Activated T-helper 1 cell treated with anti-CD3 and anti-CD28 coated beads, Interleukin-2, amount 50 U/mL, for 16 hours (primary cell): ENCODE measurements around the gene TXK.

ENCODE experiments used
- DNase-seq, 2 donors: peaks; one replicate each; pipeline ENCODE4 v3.0.0-alpha.2; 2020; ENCODE audit warnings: low read depth in 1 of 2, low spot score in 1 of 2

TXK gene

DNA sequence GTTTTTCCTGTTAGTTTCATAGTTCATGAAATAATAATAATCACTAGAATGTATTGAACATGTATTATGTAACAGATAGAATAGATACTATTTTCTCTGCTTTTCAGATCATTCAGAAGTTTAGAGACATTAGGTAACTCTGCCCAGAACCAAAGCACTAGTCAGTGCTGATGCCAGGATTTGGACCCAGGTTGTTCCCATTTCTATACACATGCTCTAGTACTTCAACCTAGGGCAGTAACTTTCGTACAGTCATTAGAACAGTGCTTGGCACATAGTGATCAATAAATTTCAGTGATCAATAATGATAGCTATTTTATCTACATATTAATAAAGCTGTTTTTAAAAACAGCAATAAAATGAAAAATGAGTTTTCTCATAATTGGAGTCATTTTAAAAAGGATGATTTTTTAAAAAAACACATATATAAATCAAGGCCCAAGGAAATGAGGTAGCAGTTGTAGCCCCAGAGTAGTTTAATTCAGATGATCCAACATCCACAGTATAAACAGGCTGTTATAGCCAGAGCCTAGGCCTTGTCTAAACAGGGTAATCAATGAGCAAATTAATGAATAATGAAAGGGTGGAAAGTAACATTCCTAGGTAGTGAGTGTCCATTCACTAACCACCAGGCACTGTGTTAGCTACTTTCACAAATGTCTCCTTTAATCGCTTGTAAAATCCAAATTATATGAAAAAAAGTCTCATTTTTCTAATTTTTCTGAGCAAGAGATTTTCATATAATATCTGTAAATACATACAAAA lies 25.6 kb downstream of the TXK start:
- no peak for DNase-seq

DNA sequence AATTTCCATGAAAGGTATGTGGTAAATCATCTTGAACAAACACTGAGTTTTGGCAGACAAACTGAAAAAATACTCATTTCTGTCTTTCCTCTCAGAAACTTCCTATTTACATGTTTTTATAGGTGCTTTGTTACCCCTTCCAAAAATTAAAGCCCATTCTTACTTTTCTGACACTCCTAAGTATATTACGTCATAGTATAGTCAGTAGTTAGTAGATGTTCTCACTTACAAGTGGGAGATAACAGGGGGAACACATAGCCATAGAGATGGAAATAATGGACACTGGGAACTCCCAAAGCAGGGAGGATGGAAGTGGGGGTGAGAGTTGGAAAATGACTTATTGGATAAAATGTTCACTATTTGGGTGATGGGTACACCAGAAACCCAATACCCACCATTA lies 28.8 kb downstream of the TXK start:
- no peak for DNase-seq

DNA sequence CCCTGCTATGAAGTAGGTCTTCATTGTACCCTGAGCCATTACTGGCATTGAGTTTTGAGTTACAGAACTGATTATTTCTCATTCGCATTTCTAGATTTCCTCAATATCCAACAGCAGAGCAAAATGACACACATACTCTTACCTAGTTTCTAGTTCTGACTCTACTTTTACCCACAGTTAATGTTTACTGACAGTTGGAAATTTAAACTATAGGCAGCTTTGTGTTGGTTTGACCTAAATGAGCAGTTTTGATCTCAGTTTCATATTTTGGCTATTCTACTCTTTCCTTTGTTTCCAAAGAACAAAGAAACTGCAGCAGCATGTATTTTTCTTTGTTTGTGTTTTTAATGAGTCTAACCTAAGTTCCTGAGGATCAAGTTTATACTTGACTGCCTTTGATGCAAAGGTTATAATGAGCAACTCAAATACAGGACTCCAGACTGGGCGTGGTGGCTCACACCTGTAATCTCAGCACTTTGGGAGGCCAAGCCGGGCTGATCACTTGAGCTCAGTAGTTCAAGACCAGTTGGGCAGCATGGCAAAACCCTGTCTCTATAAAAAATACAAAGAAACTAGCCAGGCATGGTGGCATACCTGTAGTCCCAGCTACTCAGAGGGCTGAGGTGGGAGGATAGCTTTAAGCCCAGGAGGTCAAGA lies 30.4 kb downstream of the TXK start:
- DNase-seq, result no peak

DNA sequence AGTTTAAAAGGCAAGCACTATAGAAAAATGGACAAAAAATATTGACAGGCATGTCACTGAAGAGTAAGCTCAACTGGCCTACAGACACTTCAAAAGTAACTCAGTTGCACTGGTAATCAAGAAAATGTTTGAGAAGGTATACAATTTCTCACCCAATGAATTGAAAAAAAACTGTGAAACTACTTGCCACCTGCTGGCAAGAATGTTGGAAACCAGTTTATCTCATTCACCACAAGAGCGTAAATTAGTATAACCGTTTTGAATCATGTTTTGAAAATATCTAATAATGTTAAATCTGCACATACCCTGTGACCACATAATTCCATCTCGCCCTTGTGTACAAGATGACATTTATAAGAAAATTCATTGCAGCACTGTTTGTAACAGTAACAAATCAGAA lies 31.7 kb downstream of the TXK start:
- no peak for DNase-seq

DNA sequence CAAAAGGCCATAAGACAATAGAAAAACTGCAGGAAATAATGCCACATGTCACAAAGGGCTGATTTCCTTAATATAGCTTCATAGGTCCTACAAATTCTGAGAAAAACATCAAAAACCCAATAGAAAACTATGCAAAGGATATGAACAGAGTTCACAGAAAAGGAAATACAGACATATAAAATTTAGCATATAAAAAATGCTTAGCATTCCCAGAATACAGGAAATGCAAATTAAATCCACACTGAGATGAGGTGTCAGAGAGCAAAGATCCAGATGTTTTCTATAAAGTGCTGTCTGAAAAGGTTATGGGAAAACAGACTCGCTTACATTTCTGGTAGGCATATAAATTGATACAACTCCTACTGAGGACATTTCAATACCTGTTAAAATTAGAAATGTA lies 33.8 kb downstream of the TXK start:
- DNase-seq, result no peak

DNA sequence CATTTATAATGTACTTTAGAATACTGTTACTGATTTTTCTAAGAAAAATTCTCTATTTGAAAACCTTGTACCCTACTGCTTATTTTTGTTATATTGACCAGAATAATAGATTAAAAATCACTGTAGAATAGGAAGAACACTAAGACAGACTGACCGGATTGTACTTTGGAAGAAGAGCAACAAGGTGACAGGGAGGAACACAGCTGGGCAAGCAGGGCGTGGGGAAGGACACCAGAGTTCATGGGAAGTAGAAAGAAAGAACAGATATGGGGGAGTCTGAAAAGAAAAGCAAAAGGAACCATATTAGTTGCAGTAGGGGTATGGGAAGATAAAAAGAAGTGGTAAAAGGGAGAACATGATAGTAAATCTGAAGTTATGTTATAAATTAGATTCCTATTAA lies 38.6 kb downstream of the TXK start:
- DNase-seq, result no peak

DNA sequence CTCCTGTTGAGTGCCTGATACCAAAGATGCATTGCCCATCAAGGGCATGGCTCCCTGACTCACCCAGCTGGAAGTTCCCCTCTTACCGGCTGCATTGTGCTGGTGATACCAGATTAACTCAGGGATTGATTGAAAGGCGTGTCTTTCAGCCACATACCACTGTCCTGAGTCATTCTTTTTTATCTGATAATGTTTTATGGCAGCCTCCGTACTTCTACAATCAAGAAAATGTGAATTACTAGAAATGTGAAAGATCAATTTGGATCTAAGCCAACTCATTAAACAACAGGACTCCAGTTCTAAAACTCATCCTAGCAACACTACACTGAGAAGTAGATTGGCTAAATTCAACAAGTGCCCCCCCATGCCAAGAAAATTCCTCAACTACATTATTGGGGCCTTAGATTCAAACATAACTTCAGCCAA lies 40.0 kb downstream of the TXK start:
- no peak for DNase-seq

DNA sequence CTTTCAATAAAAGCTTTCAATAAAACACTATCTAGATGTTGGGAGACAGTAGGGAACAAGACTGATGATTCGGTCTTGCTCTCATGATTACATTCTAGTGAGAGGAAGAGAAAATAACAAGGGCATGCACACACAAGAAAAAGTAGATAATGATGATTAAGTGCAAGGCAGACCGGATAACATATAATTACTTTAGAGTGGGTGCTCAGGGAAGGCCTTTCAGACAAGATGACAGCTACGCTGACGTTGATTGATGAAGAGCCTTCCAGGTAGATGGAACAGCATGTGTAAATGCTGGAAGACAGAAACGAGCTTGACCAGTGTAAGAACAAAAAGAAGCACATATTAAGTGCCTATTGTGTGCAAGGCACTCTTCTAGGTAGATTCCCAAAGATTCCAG lies 43.4 kb downstream of the TXK start:
- no peak for DNase-seq

DNA sequence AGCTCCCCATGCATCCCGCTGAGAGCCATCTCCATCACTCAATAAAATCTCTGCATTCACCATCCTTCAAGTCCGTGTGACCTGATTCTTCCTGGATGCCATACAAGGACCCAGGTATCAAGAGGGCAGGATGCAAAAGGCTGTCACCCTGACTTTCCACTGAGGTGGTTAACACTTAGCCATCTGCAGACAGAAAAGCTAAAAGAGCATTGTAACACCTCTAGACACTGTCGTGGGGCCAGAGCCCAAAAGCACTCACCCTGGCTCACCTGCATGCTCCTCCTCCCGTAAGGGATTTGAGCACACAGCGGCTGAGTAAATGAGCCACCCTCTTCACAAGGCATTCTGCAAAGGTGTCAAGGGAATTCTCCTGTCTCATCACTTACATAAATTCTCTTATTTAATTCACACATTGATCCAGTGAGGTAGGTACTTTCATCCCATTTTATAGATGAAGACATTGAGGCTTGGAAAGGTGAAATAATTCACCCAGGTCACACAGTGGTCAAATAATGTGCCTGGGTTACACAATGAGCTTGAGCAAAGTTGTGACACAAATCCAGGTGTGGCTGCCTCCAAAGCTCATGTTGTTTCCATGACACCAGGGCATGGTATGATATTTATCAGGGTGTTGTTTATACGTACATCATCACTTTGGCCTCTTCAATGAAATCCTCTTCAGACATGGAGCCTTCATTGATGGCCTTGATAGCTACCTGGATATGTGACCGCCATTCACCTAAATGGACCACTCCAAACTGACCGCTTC lies 48.0 kb downstream of the TXK start:
- no peak for DNase-seq

DNA sequence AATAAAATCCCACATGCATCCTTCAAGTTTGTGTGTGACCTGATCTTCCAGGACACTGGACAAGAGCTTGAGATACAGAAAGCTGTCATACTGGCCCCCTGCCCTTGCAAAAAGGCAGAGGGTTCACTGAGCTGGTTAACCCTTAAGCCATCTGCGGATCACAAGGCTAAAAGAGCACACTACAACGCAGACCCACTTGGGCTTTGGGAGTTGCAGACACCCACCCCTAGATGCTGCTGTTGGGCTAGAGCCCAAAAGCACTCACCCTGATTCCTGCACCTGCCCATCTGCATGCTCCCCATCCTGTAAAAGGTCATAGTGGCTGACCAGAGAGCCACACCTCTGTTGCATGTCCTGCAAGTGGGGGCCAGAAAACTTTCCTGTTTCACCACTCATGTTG lies 51.1 kb downstream of the TXK start:
- DNase-seq, result no peak

DNA sequence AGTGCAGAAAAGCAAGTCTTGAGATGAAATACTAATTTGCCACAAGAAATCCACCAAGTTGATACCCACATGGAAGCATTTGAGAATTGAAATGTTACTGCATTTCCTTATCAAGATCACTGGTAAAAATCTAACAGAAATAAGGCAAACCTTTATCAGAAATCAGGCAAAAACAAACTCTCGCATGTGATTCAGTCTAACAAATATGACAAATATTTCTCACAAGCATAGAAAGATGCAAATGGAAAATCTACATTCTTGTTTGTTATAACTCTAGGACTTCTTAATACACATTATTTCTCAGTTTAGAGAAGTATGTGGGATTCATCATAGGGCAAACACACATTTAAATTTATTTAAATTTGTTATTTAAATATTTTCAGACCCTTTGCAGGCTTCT lies 52.9 kb downstream of the TXK start:
- no peak for DNase-seq

DNA sequence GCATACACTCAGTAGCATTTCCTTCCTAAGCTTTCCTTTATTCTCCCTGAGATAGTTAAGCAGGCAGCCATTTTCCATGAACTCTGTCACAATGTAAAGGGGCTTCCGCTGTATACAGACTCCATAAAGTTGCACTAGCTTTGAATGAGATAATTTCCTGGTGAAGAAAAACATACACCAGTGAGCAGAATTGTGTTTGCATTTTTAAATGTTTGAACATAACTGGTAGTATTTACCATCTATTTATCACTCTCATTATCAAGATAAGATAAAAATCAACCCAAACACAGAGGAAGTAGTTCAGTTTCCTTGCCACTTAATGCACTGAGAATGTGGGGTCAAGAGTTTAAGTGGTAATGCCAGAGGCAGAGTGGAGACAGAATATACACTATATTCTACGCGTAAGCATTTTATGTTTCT lies 54.1 kb downstream of the TXK start:
- no peak for DNase-seq

DNA sequence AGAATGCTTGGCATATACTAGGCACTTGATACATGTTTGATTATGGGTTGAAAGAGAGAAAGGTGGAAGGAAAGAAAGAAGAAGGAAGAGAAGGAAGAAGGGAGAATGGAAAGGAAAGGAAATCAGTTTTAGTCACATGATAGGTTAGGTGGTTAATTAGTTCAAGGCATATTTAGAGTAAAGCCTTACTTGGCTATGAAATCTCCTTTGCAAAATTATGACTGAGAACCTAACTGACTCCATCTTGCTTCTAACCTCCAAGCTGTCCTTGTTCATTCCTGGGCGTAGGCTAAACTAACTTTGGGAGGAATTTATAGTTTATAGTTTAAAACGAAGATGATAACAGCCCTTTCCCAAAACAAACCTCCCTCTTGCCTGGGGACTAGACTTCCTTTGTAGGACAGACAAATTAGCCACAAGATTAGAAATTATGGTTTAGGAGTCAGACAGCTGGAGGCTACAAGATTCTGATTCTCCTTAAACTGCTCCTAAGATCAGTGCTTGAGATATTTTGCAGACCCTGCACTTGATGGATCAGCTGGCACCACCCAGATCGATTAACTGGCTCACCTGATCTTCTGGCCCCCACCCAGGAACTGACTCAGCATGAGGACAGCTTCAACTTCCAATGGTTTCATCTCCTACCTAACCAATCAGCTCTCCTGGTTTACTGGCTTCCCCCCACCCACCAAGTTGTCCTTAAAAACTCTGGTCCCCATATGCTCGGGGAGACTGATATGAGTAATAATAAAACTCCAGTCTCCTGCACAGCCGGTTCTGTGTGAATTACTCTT lies 55.0 kb downstream of the TXK start:
- no peak for DNase-seq

DNA sequence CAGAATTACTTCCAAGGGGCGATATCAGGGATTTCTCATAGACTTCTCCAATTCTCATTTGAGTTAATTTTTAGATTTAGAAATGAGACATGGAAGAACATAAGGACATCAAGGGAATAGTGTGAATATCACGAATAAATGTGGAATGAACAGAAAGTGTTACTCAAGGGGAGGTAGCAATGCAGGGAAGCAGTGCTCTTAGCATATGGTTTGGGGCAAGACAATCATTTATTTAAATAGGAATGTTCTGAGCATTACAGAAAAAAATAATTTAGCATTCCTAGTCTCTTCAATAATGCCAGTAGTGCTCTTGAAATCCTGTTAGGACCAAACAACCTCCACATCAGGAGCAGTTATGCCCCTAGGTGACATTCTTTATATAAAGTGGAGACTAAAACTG lies 55.6 kb downstream of the TXK start:
- DNase-seq, result no peak

DNA sequence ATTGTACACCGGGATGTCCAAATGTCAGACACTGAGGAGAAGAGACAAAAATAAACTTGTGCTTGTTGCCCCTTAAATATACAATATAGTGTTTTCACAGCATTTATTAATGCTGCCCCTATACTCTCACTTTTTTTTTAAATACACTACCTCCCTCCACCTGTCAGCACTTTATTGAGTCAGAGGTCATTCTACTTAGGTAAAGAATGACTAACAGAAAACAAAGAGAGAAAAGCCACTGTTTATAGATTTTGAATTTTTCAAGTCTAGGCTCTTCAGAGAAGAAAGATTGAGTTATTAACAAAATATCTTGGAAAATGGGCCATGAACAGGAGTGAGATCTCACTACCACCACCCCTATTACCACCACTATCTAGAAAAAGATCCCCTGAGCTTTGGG lies 59.4 kb downstream of the TXK start:
- no peak for DNase-seq

DNA sequence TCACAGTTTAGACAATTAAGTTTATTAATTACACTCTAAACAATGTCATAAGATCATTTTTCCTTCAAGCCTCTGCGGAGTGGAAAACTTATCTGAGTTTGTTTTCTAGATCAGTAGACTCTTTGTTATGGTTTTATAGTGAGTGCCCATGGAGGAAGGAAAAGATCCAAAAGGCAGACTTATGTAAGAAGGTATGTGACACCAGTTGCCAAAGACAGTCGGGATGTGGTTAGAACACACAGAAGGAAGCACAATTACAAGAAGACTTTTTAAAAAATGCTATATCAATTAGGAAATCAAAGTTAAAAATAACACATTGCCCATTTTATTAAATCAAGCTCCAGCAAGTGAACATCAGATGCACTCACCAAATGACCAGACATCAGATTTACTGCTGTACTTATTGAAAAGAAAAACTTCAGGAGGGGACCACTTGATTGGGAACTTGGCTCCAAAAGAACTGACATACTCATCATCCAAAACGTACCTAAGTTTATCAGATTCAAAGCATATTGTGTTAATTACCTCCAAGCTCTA lies 60.4 kb downstream of the TXK start:
- no peak for DNase-seq

DNA sequence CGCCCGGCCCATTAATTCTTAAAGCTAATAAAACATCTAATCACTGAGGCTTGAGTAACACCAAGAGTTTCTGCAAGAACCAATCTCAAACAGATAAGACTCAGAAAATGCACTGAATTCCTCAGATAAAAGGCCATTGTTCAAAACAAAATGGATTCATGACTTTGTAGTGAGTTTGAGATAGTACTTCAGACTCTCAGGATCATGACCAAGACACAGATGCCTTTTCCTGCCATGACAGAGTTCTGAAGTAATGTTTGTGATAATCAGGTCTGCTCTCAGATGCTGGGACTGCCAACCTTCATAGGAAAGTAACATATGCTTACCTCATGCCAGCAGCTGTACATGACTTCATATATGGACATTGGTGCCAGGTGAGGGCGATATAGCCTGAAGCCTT lies 62.9 kb downstream of the TXK start:
- DNase-seq, result no peak

DNA sequence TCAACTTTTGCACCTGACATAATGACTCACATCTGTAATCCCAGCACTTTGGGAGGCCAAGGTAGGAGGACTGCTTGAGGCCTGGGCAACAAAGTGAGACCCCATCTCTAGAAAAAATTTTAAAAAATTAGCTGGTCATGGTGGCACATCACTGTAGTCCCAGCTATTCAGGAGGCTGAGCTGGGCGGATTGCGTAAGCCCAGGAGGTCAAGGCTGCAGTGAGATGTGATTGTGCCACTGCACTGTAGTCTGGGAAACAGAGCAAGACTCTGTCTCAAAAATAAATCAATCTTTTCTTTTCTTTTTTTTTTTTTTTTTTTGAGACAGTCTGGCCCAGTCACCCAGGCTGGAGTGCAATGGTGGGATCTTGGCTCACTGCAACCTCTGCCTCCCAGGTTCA lies 65.0 kb downstream of the TXK start:
- no peak for DNase-seq

DNA sequence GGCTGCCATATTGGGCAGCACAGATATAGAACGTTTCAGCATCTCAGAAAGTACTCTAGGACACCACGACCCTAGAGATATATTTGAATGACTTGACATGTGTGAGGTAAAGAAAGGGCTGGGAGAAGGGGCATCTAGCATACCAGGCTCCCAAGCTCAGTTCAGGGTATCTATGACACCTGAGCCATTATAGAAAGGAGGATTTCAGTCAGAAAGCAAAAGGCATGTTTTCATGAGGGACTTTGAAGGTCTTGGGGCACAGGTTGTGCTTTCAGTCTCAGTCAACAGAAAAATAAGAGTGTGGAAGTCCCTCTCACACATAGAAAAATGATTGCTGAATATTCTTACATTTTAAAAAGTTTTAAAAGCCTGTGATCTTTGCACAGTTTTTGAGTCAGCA lies 65.9 kb downstream of the TXK start:
- no peak for DNase-seq

DNA sequence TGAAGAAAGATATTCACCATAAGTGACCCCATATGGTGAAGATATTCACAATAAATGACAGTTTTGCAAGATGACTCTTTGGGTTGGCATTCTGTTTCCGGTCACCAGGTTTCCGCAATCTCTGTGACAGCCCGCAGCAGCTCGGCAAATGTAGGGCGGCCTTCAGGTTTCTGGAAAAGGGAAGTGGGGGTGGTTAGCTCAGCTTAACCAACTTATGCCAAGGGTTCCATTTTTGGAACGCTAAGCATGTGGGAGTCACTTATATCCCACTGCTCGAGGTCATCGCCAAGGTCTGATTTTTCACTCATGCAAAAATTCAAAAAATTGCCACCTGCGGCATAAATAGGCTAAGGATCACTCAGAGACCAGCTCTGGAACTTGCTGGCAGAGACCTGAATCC lies 66.5 kb downstream of the TXK start:
- DNase-seq, result no peak

DNA sequence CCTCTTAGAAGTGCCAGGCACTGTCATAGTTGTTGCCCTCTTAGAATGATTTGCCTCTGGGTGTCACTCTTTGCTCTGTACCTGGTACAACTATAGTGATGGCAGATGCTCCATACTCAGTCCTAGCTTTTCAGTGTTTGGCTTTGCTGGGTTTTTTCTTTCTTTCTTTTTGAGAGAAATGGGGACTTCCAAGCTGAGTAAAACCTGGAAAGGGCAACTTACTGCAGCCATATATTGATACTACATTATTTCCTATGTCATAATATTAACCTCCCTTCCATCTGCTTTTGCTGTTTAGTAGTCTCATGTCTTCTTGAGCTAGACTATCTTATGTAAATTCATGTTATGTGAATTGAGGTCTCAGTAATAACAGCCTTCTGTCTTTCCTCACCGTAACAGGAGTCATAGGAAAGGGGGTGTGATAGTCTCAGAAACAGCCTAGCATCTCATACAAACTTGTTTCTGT lies 68.4 kb downstream of the TXK start:
- DNase-seq, result no peak
